Gastroesophageal sphincter (tissue), 4 donors: Measurements from ENCODE around the gene RRBP1. TPM values are rescaled to one million over a fixed set of nuclear protein-coding genes. Genes with fewer than 3 reads are reported as not detected.

Experiments
- ATAC-seq: fragments of 150-250 bp; one replicate; pipeline ENCODE4 v1.9.1; 2016; ENCODE audit warnings: mild to moderate bottlenecking, moderate library complexity
- H3K27ac ChIP-seq, 4 donors: fragments of 200-600 bp; sonication (generic) in 3 of 4; 1 replicate in 3 of 4; 2 replicates in 1 of 4; pipeline ENCODE4 v1.5.1; 2016 to 2019
- H3K27me3 ChIP-seq: fragments of 200-600 bp; sonication (generic); one replicate; pipeline ENCODE4 v1.5.1; 2019
- H3K36me3 ChIP-seq, 2 donors: fragments of 200-600 bp; sonication (generic); one replicate each; pipeline ENCODE4 v1.5.1; 2019; ENCODE audit warnings: control low read depth in 1 of 2
- H3K4me1 ChIP-seq, 3 donors: fragments of 200-600 bp; sonication (generic); 1 replicate in 2 of 3; 2 replicates in 1 of 3; pipeline ENCODE4 v1.5.1; 2016 to 2019; ENCODE audit warnings: control low read depth in 2 of 3
- H3K4me3 ChIP-seq, 2 donors: fragments of 200-600 bp; sonication (generic); one replicate each; pipeline ENCODE4 v1.5.1; 2019; ENCODE audit warnings: mild to moderate bottlenecking in 1 of 2, moderate library complexity in 1 of 2
- H3K9me3 ChIP-seq, 3 donors: fragments of 200-600 bp; sonication (generic); one replicate each; pipeline ENCODE4 v1.5.1; 2017 to 2019; ENCODE audit warnings: control low read depth in 2 of 3
- CTCF ChIP-seq, 4 experiments: fragments of 200-600 bp in 2 of 4; fragments of 450-650 bp in 2 of 4; sonication (generic) in 1 of 4; IDR thresholded peaks; one replicate each; pipeline ENCODE4 v1.5.1; 2017 to 2019; ENCODE audit warnings: antibody characterized with exemption in 4 of 4, mild to moderate bottlenecking in 2 of 4, moderate library complexity in 2 of 4
- EP300 ChIP-seq: sonication (generic); formaldehyde crosslinking; IDR thresholded peaks from one replicate; pipeline ENCODE4 v1.6.1; 2017; ENCODE audit warnings: antibody characterized with exemption, mild to moderate bottlenecking
- POLR2A ChIP-seq, 2 donors: fragments of 450-650 bp; IDR thresholded peaks; one replicate each; pipeline ENCODE4 v1.6.1; 2017; ENCODE audit warnings: antibody characterized with exemption in 2 of 2, mild to moderate bottlenecking in 2 of 2, moderate library complexity in 1 of 2
- POLR2AphosphoS5 ChIP-seq: sonication (generic); formaldehyde crosslinking; IDR thresholded peaks from one replicate; pipeline ENCODE4 v1.6.1; 2017; ENCODE audit warnings: antibody characterized with exemption
- WGBS, 2 donors: methylation state at CpG; one replicate each; pipeline ENCODE4 v1.1.5; 2018; ENCODE audit warnings: low coverage in 1 of 2; 5-methylcytosine and 5-hydroxymethylcytosine counted together
- total RNA-seq, 4 donors: library from RNA; depleted of rRNA; stranded (reverse); fragments of >200 nt; gene quantifications; one replicate each; pipeline ENCODE4 v1.1.0, GENCODE V29; 2016

The RRBP1 gene
- total RNA-seq, 4 donors from 2014 or later: 61.2 to 89.8 (median 64.7) TPM

- Histone ChIP-seq H3K4me3 (no peak overlapping the region), H3K27me3 (no peaks in the 10 kb centered on the region), H3K36me3 (no peaks in the 10 kb centered on the region), H3K27ac (no peak overlapping the region), H3K9me3 (no peaks in the 10 kb centered on the region), H3K4me1 (peaks cover 0 to 47% (median 0%) of the 10 kb centered on the region in 3 donors)
- 74% methylated on average over 2 of the region's 2 CpGs; no CpG with 5 or more reads in 1 of the 2 donors for WGBS, 2 donors
- no peak for ATAC-seq
- no peak for TF ChIP-seq CTCF (IDR thresholded peaks at IDR 0.05)
- no peak for TF ChIP-seq POLR2A (IDR thresholded peaks at IDR 0.05)
Measured at GRCh38 chr20:17690144-17690543, 8.1 kb upstream of the RRBP1 start.

- Histone ChIP-seq H3K9me3 (no peaks in the 10 kb centered on the region), H3K4me3 (no peak overlapping the region), H3K27ac (peak overlapping the region in 3 of 4 donors; percentile 20 to 63 (median 23)), H3K27me3 (no peaks in the 10 kb centered on the region), H3K4me1 (peaks cover 0 to 45% (median 0%) of the 10 kb centered on the region in 3 donors), H3K36me3 (no peaks in the 10 kb centered on the region)
- ATAC-seq: peak; percentile 62
- no peak for TF ChIP-seq CTCF (IDR thresholded peaks at IDR 0.05)
- TF ChIP-seq POLR2AphosphoS5: peak; percentile 75
- 8 to 17% methylated on average over 2 of the region's 2 CpGs for WGBS, 2 donors
Measured at GRCh38 chr20:17688965-17689364, 6.9 kb upstream of the RRBP1 start.

GRCh38 chr20:17687800-17688199 is 5.8 kb upstream of the RRBP1 start:
- TF ChIP-seq POLR2A (IDR thresholded peaks at IDR 0.05): no peak
- TF ChIP-seq EP300: no peak
- no peak for TF ChIP-seq CTCF (IDR thresholded peaks at IDR 0.05)
- TF ChIP-seq POLR2AphosphoS5: no peak
- ATAC-seq: no peak
- Histone ChIP-seq H3K36me3 (no peaks in the 10 kb centered on the region), H3K4me1 (peaks cover 0 to 38% (median 0%) of the 10 kb centered on the region in 3 donors), H3K9me3 (no peaks in the 10 kb centered on the region), H3K27me3 (no peaks in the 10 kb centered on the region), H3K4me3 (no peak overlapping the region), H3K27ac (no peak overlapping the region)
- 80 to 100% methylated on average over 2 to 3 of the region's 3 CpGs for WGBS, 2 donors

GRCh38 chr20:17685168-17685567 is 3.1 kb upstream of the RRBP1 start:
- TF ChIP-seq POLR2A (IDR thresholded peaks at IDR 0.05): no peak
- no peak for TF ChIP-seq POLR2AphosphoS5
- TF ChIP-seq EP300: no peak
- TF ChIP-seq CTCF (IDR thresholded peaks at IDR 0.05): no peak
- no peaks in the 10 kb centered on the region for H3K9me3 ChIP-seq
- no peak overlapping the region for H3K4me3 ChIP-seq
- H3K36me3 ChIP-seq: no peaks in the 10 kb centered on the region
- H3K4me1 ChIP-seq: peaks cover 0 to 28% (median 6%) of the 10 kb centered on the region in 3 donors
- no peaks in the 10 kb centered on the region for H3K27me3 ChIP-seq
- WGBS, 2 donors: 29 to 67% methylated on average over 1 of the region's 1 CpG
- ATAC-seq: no peak
- no peak overlapping the region for H3K27ac ChIP-seq

- Histone ChIP-seq H3K4me1 (peaks cover 0 to 32% (median 12%) of the 10 kb centered on the region in 3 donors), H3K36me3 (no peaks in the 10 kb centered on the region), H3K27ac (no peak overlapping the region), H3K4me3 (no peak overlapping the region), H3K9me3 (no peaks in the 10 kb centered on the region), H3K27me3 (no peaks in the 10 kb centered on the region)
- 80 to 92% methylated on average over 2 to 6 of the region's 13 CpGs for WGBS, 2 donors
- TF ChIP-seq POLR2AphosphoS5 (no peak), EP300 (no peak)
- no peak for ATAC-seq
Measured at GRCh38 chr20:17684077-17684888, 2.2 kb upstream of the RRBP1 start.
